Measurements from ENCODE around the gene ALS2CL. TPM values are rescaled to one million over a fixed set of nuclear protein-coding genes. Genes with fewer than 3 reads are reported as not detected.

The ALS2CL gene
- total and polyA plus RNA-seq, 9 donors = 3.3 to 13.2 (median 6.2) TPM

GRCh38 chr3:46680298-46680826 is 13.1 kb downstream of the ALS2CL start:
- Histone ChIP-seq H3K4me1 (ENCODE audit: insufficient read depth) (no peaks in the 10 kb centered on the region), H3K4me3 (no peak overlapping the region), H3K27me3 (no peaks in the 10 kb centered on the region), H3K36me3 (no peaks in the 10 kb centered on the region), H3K27ac (no peak overlapping the region), H3K9me3 (no peaks in the 10 kb centered on the region)
- WGBS, 3 donors = 73 to 81% (median 80%) methylated on average over 9 of the region's 9 CpGs
- no peak for DNase-seq
- intact Hi-C loops (cut with DNase I) = no loop called here
- no peak for TF ChIP-seq EP300 (IDR thresholded peaks at IDR 0.05)
- TF ChIP-seq POLR2A (IDR thresholded peaks at IDR 0.05) = no peak
- TF ChIP-seq, protein P1, sequence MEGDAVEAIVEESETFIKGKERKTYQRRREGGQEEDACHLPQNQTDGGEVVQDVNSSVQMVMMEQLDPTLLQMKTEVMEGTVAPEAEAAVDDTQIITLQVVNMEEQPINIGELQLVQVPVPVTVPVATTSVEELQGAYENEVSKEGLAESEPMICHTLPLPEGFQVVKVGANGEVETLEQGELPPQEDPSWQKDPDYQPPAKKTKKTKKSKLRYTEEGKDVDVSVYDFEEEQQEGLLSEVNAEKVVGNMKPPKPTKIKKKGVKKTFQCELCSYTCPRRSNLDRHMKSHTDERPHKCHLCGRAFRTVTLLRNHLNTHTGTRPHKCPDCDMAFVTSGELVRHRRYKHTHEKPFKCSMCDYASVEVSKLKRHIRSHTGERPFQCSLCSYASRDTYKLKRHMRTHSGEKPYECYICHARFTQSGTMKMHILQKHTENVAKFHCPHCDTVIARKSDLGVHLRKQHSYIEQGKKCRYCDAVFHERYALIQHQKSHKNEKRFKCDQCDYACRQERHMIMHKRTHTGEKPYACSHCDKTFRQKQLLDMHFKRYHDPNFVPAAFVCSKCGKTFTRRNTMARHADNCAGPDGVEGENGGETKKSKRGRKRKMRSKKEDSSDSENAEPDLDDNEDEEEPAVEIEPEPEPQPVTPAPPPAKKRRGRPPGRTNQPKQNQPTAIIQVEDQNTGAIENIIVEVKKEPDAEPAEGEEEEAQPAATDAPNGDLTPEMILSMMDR (IDR thresholded peaks at IDR 0.05) = no peak

DNA sequence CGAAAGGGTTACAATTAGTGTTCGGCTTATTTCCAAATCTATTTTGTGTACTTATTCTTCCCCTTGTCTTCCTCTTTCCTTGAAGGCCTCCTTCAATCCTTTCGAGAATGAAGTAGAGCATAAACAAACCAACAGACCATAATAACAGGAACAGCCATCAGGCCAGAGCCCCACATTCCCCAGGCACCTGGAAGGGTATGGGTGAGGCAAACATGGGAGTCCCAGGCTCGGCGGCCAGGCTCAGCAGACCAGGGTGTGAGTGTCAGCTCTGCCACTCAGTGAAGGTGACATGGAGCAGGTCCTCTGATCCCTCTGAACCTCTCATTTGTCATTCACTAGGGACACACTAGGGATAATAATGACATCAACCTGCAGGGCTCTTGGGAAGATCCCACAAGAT is 13.8 kb downstream of the ALS2CL start:
- intact Hi-C loops (cut with DNase I) = no loop called here
- no peaks in the 10 kb centered on the region for H3K27me3 ChIP-seq
- H3K9me3 ChIP-seq = no peaks in the 10 kb centered on the region
- DNase-seq = no peak
- no peaks in the 10 kb centered on the region for H3K36me3 ChIP-seq
- H3K4me3 ChIP-seq = no peak overlapping the region
- WGBS, 3 donors = 77 to 86% (median 81%) methylated on average over 5 of the region's 5 CpGs
- no peaks in the 10 kb centered on the region for H3K4me1 ChIP-seq (ENCODE audit: insufficient read depth)
- TF ChIP-seq POLR2A (IDR thresholded peaks at IDR 0.05) (no peak), EP300 (IDR thresholded peaks at IDR 0.05) (no peak)
- TF ChIP-seq, protein P1 (IDR thresholded peaks at IDR 0.05) = no peak
- no peak overlapping the region for H3K27ac ChIP-seq

- Histone ChIP-seq H3K36me3 (no peaks in the 10 kb centered on the region), H3K27ac (no peak overlapping the region), H3K27me3 (no peaks in the 10 kb centered on the region), H3K4me1 (ENCODE audit: insufficient read depth) (no peaks in the 10 kb centered on the region), H3K4me3 (no peak overlapping the region), H3K9me3 (no peaks in the 10 kb centered on the region)
- no peak for DNase-seq
- TF ChIP-seq, protein P1 (IDR thresholded peaks at IDR 0.05) = no peak
- no peak for TF ChIP-seq EP300 (IDR thresholded peaks at IDR 0.05)
- no peak for TF ChIP-seq POLR2A (IDR thresholded peaks at IDR 0.05)
- intact Hi-C loops (cut with DNase I) = no loop called here
- WGBS, 3 donors = 88 to 94% (median 90%) methylated on average over 3 to 6 of the region's 6 CpGs
These were observed 15.2 kb downstream of the ALS2CL start for GRCh38 chr3:46678280-46678679.

GRCh38 chr3:46677411-46677726 is 16.1 kb downstream of the ALS2CL start:
- H3K27ac ChIP-seq = no peak overlapping the region
- H3K27me3 ChIP-seq = no peaks in the 10 kb centered on the region
- intact Hi-C loops (cut with DNase I) = no loop called here
- no peaks in the 10 kb centered on the region for H3K9me3 ChIP-seq
- no peak overlapping the region for H3K4me3 ChIP-seq
- no peaks in the 10 kb centered on the region for H3K36me3 ChIP-seq
- no peak for DNase-seq
- 32 to 45% (median 39%) methylated on average over 6 of the region's 6 CpGs for WGBS, 3 donors
- TF ChIP-seq EP300 (IDR thresholded peaks at IDR 0.05) (no peak), POLR2A (IDR thresholded peaks at IDR 0.05) (no peak)
- TF ChIP-seq, protein P1 (IDR thresholded peaks at IDR 0.05) = no peak
- H3K4me1 ChIP-seq (ENCODE audit: insufficient read depth) = no peaks in the 10 kb centered on the region

Measured in ovary (tissue), 9 donors.